SU-DHL-6 (cell line): ENCODE results near the gene TANGO6.

ENCODE experiments used
- H2AFZ ChIP-seq: fragments of 200-600 bp; sonication (generic); 2 replicates; pipeline ENCODE4 v1.6.1; 2014; ENCODE audit warnings: low read depth, mild to moderate bottlenecking, moderate library complexity, mixed read lengths, antibody characterized with exemption, low read length; ENCODE audit not compliant: severe bottlenecking
- H3F3A ChIP-seq: fragments of 200-600 bp; shearing (Covaris generic); 2 replicates; pipeline ENCODE4 v1.6.0; 2016; ENCODE audit warnings: antibody characterized with exemption, mild to moderate bottlenecking; ENCODE audit not compliant: insufficient read depth
- H3K27ac ChIP-seq: fragments of 200-600 bp; sonication (generic); 2 replicates; pipeline ENCODE4 v1.5.1; 2016; ENCODE audit warnings: low read depth, mild to moderate bottlenecking, low read length, moderate library complexity, mixed read lengths
- H3K27me3 ChIP-seq: fragments of 200-600 bp; sonication (generic), shearing (Covaris generic); 2 replicates; pipeline ENCODE4 v1.6.0; 2014; ENCODE audit warnings: mild to moderate bottlenecking, low read length
- H3K36me3 ChIP-seq: fragments of 200-600 bp; sonication (generic); 2 replicates; pipeline ENCODE4 v1.6.1; 2014; ENCODE audit warnings: mild to moderate bottlenecking, low read length, mixed read lengths
- H3K4me2 ChIP-seq: fragments of 300-600, 200-600 bp; shearing (Covaris generic), sonication (generic); 2 replicates; pipeline ENCODE4 v1.6.0; 2014; ENCODE audit warnings: low read length, low read depth, mild to moderate bottlenecking; ENCODE audit not compliant: poor library complexity, severe bottlenecking
- H3K4me3 ChIP-seq: fragments of 200-600 bp; sonication (generic); 2 replicates; pipeline ENCODE4 v1.5.1; 2014; ENCODE audit warnings: antibody characterized with exemption, low read length, mild to moderate bottlenecking, mixed read lengths; ENCODE audit not compliant: insufficient read depth, poor library complexity, severe bottlenecking
- H3K79me2 ChIP-seq: fragments of 200-600 bp; sonication (generic); 2 replicates; pipeline ENCODE4 v1.6.1; 2014; ENCODE audit warnings: mild to moderate bottlenecking, low read length, moderate library complexity; ENCODE audit not compliant: insufficient read depth
- H3K9ac ChIP-seq: fragments of 200-600 bp; sonication (generic); 2 replicates; pipeline ENCODE4 v1.7.0; 2014; ENCODE audit warnings: mild to moderate bottlenecking, low read length
- H3K9me2 ChIP-seq: fragments of 200-600 bp; sonication (generic); replicated peaks from 2 replicates; pipeline ENCODE4 v1.6.1; 2014; ENCODE audit warnings: low read length; ENCODE audit not compliant: insufficient read depth
- H3K9me3 ChIP-seq: fragments of 200-600 bp; sonication (generic); 2 replicates; pipeline ENCODE4 v1.6.1; 2014; ENCODE audit warnings: low read length, mixed read lengths; ENCODE audit not compliant: insufficient read depth
- H4K20me1 ChIP-seq: fragments of 200-600 bp; sonication (generic); 2 replicates; pipeline ENCODE4 v1.6.1; 2014; ENCODE audit warnings: low read depth, mild to moderate bottlenecking, antibody characterized with exemption, low read length, moderate library complexity, mixed read lengths
- EZH2phosphoT487 ChIP-seq: fragments of 200-600 bp; sonication (generic), shearing (Covaris generic); conservative IDR thresholded peaks from 2 replicates; pipeline ENCODE4 v1.6.1; 2018; ENCODE audit warnings: mild to moderate bottlenecking, antibody characterized with exemption, low read length, moderate library complexity, mixed read lengths
- TF ChIP-seq, protein P1 (sequence below): fragments of 200-600 bp; sonication (generic); IDR thresholded peaks from one replicate; pipeline ENCODE4 v1.5.1; 2017; ENCODE audit warnings: antibody characterized with exemption, mild to moderate bottlenecking, low read length, moderate library complexity; ENCODE audit not compliant: insufficient read depth, poor library complexity, severe bottlenecking

TANGO6 gene

GRCh38 chr16:68875871-68876270 is 32.5 kb downstream of the TANGO6 start:
- H3K27me3 ChIP-seq: no peaks in the 10 kb centered on the region
- no peak overlapping the region for H2AFZ ChIP-seq
- no peak overlapping the region for H3K4me3 ChIP-seq
- H3K4me2 ChIP-seq: no peak overlapping the region
- no peak overlapping the region for H3K9ac ChIP-seq
- no peaks in the 10 kb centered on the region for H3K9me3 ChIP-seq
- no peak for TF ChIP-seq EZH2phosphoT487
- TF ChIP-seq, protein P1, sequence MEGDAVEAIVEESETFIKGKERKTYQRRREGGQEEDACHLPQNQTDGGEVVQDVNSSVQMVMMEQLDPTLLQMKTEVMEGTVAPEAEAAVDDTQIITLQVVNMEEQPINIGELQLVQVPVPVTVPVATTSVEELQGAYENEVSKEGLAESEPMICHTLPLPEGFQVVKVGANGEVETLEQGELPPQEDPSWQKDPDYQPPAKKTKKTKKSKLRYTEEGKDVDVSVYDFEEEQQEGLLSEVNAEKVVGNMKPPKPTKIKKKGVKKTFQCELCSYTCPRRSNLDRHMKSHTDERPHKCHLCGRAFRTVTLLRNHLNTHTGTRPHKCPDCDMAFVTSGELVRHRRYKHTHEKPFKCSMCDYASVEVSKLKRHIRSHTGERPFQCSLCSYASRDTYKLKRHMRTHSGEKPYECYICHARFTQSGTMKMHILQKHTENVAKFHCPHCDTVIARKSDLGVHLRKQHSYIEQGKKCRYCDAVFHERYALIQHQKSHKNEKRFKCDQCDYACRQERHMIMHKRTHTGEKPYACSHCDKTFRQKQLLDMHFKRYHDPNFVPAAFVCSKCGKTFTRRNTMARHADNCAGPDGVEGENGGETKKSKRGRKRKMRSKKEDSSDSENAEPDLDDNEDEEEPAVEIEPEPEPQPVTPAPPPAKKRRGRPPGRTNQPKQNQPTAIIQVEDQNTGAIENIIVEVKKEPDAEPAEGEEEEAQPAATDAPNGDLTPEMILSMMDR: no peak
- peaks cover 6% of the 10 kb centered on the region; the same call in 1 of the 2 replicates for H3K36me3 ChIP-seq
- H4K20me1 ChIP-seq: no peaks in the 10 kb centered on the region
- H3F3A ChIP-seq: no peaks in the 10 kb centered on the region
- H3K9me2 ChIP-seq: no peaks in the 10 kb centered on the region
- no peaks in the 10 kb centered on the region for H3K79me2 ChIP-seq
- no peak overlapping the region for H3K27ac ChIP-seq

- no peaks in the 10 kb centered on the region for H3K79me2 ChIP-seq
- TF ChIP-seq, protein P1: no peak
- TF ChIP-seq EZH2phosphoT487: no peak
- no peak overlapping the region for H3K27ac ChIP-seq
Observed at GRCh38 chr16:68883685-68884084, 40.4 kb downstream of the TANGO6 start.

GRCh38 chr16:68884401-68884800 is 41.1 kb downstream of the TANGO6 start:
- H4K20me1 ChIP-seq: no peaks in the 10 kb centered on the region
- no peaks in the 10 kb centered on the region for H3K79me2 ChIP-seq
- no peak for TF ChIP-seq EZH2phosphoT487
- TF ChIP-seq, protein P1: no peak
- no peak overlapping the region for H3K9ac ChIP-seq
- H3F3A ChIP-seq: no peaks in the 10 kb centered on the region
- no peak overlapping the region for H2AFZ ChIP-seq
- no peaks in the 10 kb centered on the region for H3K27me3 ChIP-seq
- H3K9me2 ChIP-seq: no peaks in the 10 kb centered on the region
- no peak overlapping the region for H3K4me3 ChIP-seq
- peaks cover 3% of the 10 kb centered on the region; the same call in 1 of the 2 replicates for H3K36me3 ChIP-seq
- H3K4me2 ChIP-seq: no peak overlapping the region
- no peak overlapping the region for H3K27ac ChIP-seq
- H3K9me3 ChIP-seq: no peaks in the 10 kb centered on the region

More at GRCh38 chr16:68883685-68884084, 40.4 kb downstream of the TANGO6 start:
- Histone ChIP-seq H3K9me3 (no peaks in the 10 kb centered on the region), H3K4me3 (no peak overlapping the region), H3F3A (no peaks in the 10 kb centered on the region), H4K20me1 (no peaks in the 10 kb centered on the region), H3K4me2 (no peak overlapping the region), H3K27me3 (no peaks in the 10 kb centered on the region), H3K9ac (no peak overlapping the region), H2AFZ (no peak overlapping the region), H3K36me3 (peaks cover 3% of the 10 kb centered on the region; the same call in 1 of the 2 replicates), H3K9me2 (no peaks in the 10 kb centered on the region)
